ENCODE data around the gene NFIC. TPM values are rescaled to one million over a fixed set of nuclear protein-coding genes. Genes with fewer than 3 reads are reported as not detected.
A peak's percentile ranks its signal among the peaks of the same experiment; 100 is the strongest.
"Not testable (repeated sequence)": the region's sequence is repeated elsewhere in the genome, so short reads cannot be mapped to it uniquely, and the experiment has no call there.

The NFIC gene
- polyA plus RNA-seq, 1 of the 3 experiments (the other 2 are of a cell fraction) = 7.2 TPM

GRCh38 chr19:3446657-3447056 is 80.3 kb downstream of the NFIC start:
- H3K79me2 ChIP-seq (ENCODE audit: insufficient read depth) = peaks cover 11% of the 10 kb centered on the region; the same call in 1 of the 2 replicates
- H2AFZ ChIP-seq (ENCODE audit: low read depth) = not testable (repeated sequence)

GRCh38 chr19:3448616-3449334 is 82.4 kb downstream of the NFIC start:
- peaks cover 19 to 42% of the 10 kb centered on the region in 2 experiments for H3K36me3 ChIP-seq (replicated peaks in 1 of 2; ENCODE audit: control insufficient read depth in 1 of 2, insufficient read depth in 2 of 2, low read length in 1 of 2)
- H3K79me2 ChIP-seq (ENCODE audit: insufficient read depth) = peaks cover 12% of the 10 kb centered on the region; the same call in 1 of the 2 replicates
- peaks cover 27% of the 10 kb centered on the region for H3F3A ChIP-seq (replicated peaks; ENCODE audit: insufficient read depth)
- no peak for TF ChIP-seq USF2 (IDR thresholded peaks at IDR 0.05; ENCODE audit: borderline replicate concordance, low read depth, low read length)
- no peak for TF ChIP-seq RCOR1 (IDR thresholded peaks at IDR 0.05; ENCODE audit: low read length)
- no peak for TF ChIP-seq TCF12 (IDR thresholded peaks at IDR 0.05)
- TF ChIP-seq MAX (IDR thresholded peaks at IDR 0.05; ENCODE audit: low read depth) = no peak
- H3K4me3 ChIP-seq (ENCODE audit: low read depth in 2 of 2, low read length in 1 of 2) = no peak overlapping the region
- no peaks in the 10 kb centered on the region for H3K9me3 ChIP-seq
- H2AFZ ChIP-seq (ENCODE audit: low read depth) = no peak overlapping the region
- H3K27ac ChIP-seq (ENCODE audit: low read depth in 2 of 2, low read length in 1 of 2) = peak overlapping the region in 1 of 2 experiments; percentile 97; a peak in 2 of 4 replicates
- WGBS (ENCODE audit: low lambda C conversion rate) = 99% methylated on average over 13 of the region's 28 CpGs
- H3K9ac ChIP-seq = no peak overlapping the region
- H3K4me2 ChIP-seq = no peak overlapping the region
- no peak for DNase-seq
- H3K27me3 ChIP-seq (ENCODE audit: insufficient read depth) = no peaks in the 10 kb centered on the region
- ChIA-PET CTCF (interaction anchor here (0.7 to 2.0 kb wide), 2 partner anchors 10 to 23 kb away, joined by 3 to 10 read pairs; no protein-coding TSS in a partner anchor), POLR2A (no interaction called here)
- H4K20me1 ChIP-seq (ENCODE audit: insufficient read depth) = peaks cover 28% of the 10 kb centered on the region
- no peaks in the 10 kb centered on the region for H3K9me2 ChIP-seq
- peaks cover 0 to 13% of the 10 kb centered on the region in 2 experiments; a peak in 1 of 4 replicates for H3K4me1 ChIP-seq (ENCODE audit: control insufficient read depth in 1 of 2, insufficient read depth in 2 of 2, low read depth in 1 of 2, low read length in 1 of 2)

More at GRCh38 chr19:3446657-3447056, 80.3 kb downstream of the NFIC start:
- CTCF ChIA-PET = interaction anchor here (0.6 kb wide), 1 partner anchor 17 kb away, joined by 3 read pairs; no protein-coding TSS in a partner anchor
- not testable (repeated sequence) for H3K4me2 ChIP-seq; H3K9me2 ChIP-seq; H3K27me3 ChIP-seq (ENCODE audit: insufficient read depth); DNase-seq; H3K9me3 ChIP-seq; H3K9ac ChIP-seq; H3K27ac ChIP-seq (ENCODE audit: low read depth in 2 of 2, low read length in 1 of 2); H3K4me3 ChIP-seq (ENCODE audit: low read depth in 2 of 2, low read length in 1 of 2)
- Histone ChIP-seq H4K20me1 (ENCODE audit: insufficient read depth) (peaks cover 32% of the 10 kb centered on the region), H3K4me1 (ENCODE audit: control insufficient read depth in 1 of 2, insufficient read depth in 2 of 2, low read depth in 1 of 2, low read length in 1 of 2) (peaks cover 0 to 31% of the 10 kb centered on the region in 2 experiments; a peak in 1 of 4 replicates), H3F3A (replicated peaks; ENCODE audit: insufficient read depth) (peaks cover 30% of the 10 kb centered on the region), H3K36me3 (replicated peaks in 1 of 2; ENCODE audit: control insufficient read depth in 1 of 2, insufficient read depth in 2 of 2, low read length in 1 of 2) (peaks cover 10 to 30% of the 10 kb centered on the region in 2 experiments)
- WGBS (ENCODE audit: low lambda C conversion rate) = 97% methylated on average over 4 of the region's 4 CpGs
- POLR2A ChIA-PET = interaction anchor here (1.7 kb wide), 1 partner anchor 12 kb away, joined by 5 read pairs; no protein-coding TSS in a partner anchor

GRCh38 chr19:3450796-3451411 is 84.5 kb downstream of the NFIC start:
- WGBS (ENCODE audit: low lambda C conversion rate) = 11% methylated on average over 12 of the region's 12 CpGs
- no peaks in the 10 kb centered on the region; a peak in 1 of 4 replicates for H3K4me1 ChIP-seq (ENCODE audit: control insufficient read depth in 1 of 2, insufficient read depth in 2 of 2, low read depth in 1 of 2, low read length in 1 of 2)
- peak overlapping the region in 1 of 2 experiments; percentile 97; a peak in 3 of 4 replicates for H3K27ac ChIP-seq (ENCODE audit: low read depth in 2 of 2, low read length in 1 of 2)
- H3F3A ChIP-seq (replicated peaks; ENCODE audit: insufficient read depth) = peaks cover 24% of the 10 kb centered on the region
- peaks cover 27% of the 10 kb centered on the region for H4K20me1 ChIP-seq (ENCODE audit: insufficient read depth)
- peak overlapping the region; percentile 64 for H3K9ac ChIP-seq
- H3K79me2 ChIP-seq (ENCODE audit: insufficient read depth) = peaks cover 28% of the 10 kb centered on the region; the same call in 1 of the 2 replicates
- DNase-seq = no peak
- H2AFZ ChIP-seq (ENCODE audit: low read depth) = no peak overlapping the region
- peaks cover 27 to 48% of the 10 kb centered on the region in 2 experiments for H3K36me3 ChIP-seq (replicated peaks in 1 of 2; ENCODE audit: control insufficient read depth in 1 of 2, insufficient read depth in 2 of 2, low read length in 1 of 2)
- ChIA-PET POLR2A (no interaction called here), CTCF (interaction anchor here (1.6 kb wide), 1 partner anchor 10 kb away, joined by 4 read pairs; no protein-coding TSS in a partner anchor)
- H3K4me2 ChIP-seq = peak overlapping the region; percentile 44; the same call in 1 of the 2 replicates
- H3K9me3 ChIP-seq = no peaks in the 10 kb centered on the region
- H3K27me3 ChIP-seq (ENCODE audit: insufficient read depth) = no peaks in the 10 kb centered on the region
- no peaks in the 10 kb centered on the region for H3K9me2 ChIP-seq
- H3K4me3 ChIP-seq (ENCODE audit: low read depth in 2 of 2, low read length in 1 of 2) = no peak overlapping the region
- TF ChIP-seq JUND (IDR thresholded peaks at IDR 0.05) = peak; percentile 64; the same call in 1 of the 2 replicates
- TF ChIP-seq FOXJ3 (CRISPR knock-in tag; IDR thresholded peaks at IDR 0.05) = no peak
- no peak for TF ChIP-seq NRF1 (IDR thresholded peaks at IDR 0.05; ENCODE audit: low read depth, low read length)
- TF ChIP-seq IRF3 (IDR thresholded peaks at IDR 0.05; ENCODE audit: low read depth, low read length) = no peak
- TF ChIP-seq GABPA (IDR thresholded peaks at IDR 0.05; ENCODE audit: low read depth) = no peak
- TF ChIP-seq MEF2A (IDR thresholded peaks at IDR 0.05; ENCODE audit: borderline replicate concordance, low read depth) = peak; percentile 98
- peak; percentile 15; the same call in 1 of the 2 replicates for TF ChIP-seq POLR2AphosphoS5 (IDR thresholded peaks at IDR 0.05; ENCODE audit: low read depth, low read length)
- no peak; the same call in 1 of the 2 replicates for TF ChIP-seq RXRA (IDR thresholded peaks at IDR 0.05; ENCODE audit: borderline replicate concordance, low read depth)
- peak; percentile 81; the same call in 1 of the 2 replicates for TF ChIP-seq USF1 (IDR thresholded peaks at IDR 0.05; ENCODE audit: borderline replicate concordance, low read depth)
- no peak for TF ChIP-seq EZH2phosphoT487 (IDR thresholded peaks at IDR 0.05; ENCODE audit: borderline replicate concordance, low read depth)
- TF ChIP-seq TAF1 (IDR thresholded peaks at IDR 0.05; ENCODE audit: borderline replicate concordance, low read depth, low read length) = no peak
- no peak for TF ChIP-seq RAD21 (IDR thresholded peaks at IDR 0.05; ENCODE audit: low read length)
- peak in 1 of 2 experiments; percentile 14; a peak in 1 of 4 replicates for TF ChIP-seq EP300 (IDR thresholded peaks at IDR 0.05; ENCODE audit: borderline replicate concordance in 1 of 2, low read depth in 1 of 2, low read length in 1 of 2)

Data from SK-N-SH (cell line).